ENCODE data around the gene RAB22A.

Gene RAB22A

DNA sequence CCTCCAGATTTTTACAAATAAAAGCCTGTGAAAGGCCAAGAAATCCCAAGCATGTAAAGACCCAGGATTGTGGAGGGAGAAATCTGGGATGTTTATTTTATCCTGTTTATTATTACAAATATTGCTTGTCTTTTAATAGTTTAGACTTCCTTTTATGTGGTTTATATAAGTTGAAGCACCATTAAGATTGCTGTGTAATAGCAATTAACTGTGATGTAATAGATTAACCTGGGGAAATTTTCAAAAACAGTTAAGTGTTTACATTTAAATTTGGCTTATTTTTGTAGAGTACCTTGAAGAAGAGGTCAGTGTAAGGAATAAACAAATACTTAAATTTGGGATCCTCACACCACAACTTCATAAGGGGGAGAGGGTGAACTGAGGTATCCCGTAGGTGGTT, 106.5 kb downstream of the RAB22A start:
- Histone ChIP-seq H3K79me2 (ENCODE audit: low read length) (peaks cover 55% of the 10 kb centered on the region), H3K4me3 (ENCODE audit: low read length) (no peak overlapping the region), H3K27ac (ENCODE audit: low read length) (no peak overlapping the region), H4K20me1 (ENCODE audit: insufficient read depth, low read length) (peaks cover 26% of the 10 kb centered on the region), H3K36me3 (replicated peaks; ENCODE audit: low read depth, low read length) (peaks cover 48% of the 10 kb centered on the region), H3K9ac (ENCODE audit: low read length) (no peak overlapping the region), H3K9me3 (ENCODE audit: insufficient read depth, low read length) (no peaks in the 10 kb centered on the region), H3K27me3 (ENCODE audit: low read depth, low read length) (no peaks in the 10 kb centered on the region), H3K4me2 (ENCODE audit: low read length) (no peak overlapping the region), H2AFZ (ENCODE audit: low read depth, low read length) (no peak overlapping the region), H3K4me1 (ENCODE audit: low read length) (no peaks in the 10 kb centered on the region)
- TF ChIP-seq EZH2phosphoT487 (IDR thresholded peaks at IDR 0.05; ENCODE audit: low read depth): no peak
- TF ChIP-seq, protein P1, sequence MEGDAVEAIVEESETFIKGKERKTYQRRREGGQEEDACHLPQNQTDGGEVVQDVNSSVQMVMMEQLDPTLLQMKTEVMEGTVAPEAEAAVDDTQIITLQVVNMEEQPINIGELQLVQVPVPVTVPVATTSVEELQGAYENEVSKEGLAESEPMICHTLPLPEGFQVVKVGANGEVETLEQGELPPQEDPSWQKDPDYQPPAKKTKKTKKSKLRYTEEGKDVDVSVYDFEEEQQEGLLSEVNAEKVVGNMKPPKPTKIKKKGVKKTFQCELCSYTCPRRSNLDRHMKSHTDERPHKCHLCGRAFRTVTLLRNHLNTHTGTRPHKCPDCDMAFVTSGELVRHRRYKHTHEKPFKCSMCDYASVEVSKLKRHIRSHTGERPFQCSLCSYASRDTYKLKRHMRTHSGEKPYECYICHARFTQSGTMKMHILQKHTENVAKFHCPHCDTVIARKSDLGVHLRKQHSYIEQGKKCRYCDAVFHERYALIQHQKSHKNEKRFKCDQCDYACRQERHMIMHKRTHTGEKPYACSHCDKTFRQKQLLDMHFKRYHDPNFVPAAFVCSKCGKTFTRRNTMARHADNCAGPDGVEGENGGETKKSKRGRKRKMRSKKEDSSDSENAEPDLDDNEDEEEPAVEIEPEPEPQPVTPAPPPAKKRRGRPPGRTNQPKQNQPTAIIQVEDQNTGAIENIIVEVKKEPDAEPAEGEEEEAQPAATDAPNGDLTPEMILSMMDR (IDR thresholded peaks at IDR 0.05; ENCODE audit: low read depth, low read length): no peak

DNA sequence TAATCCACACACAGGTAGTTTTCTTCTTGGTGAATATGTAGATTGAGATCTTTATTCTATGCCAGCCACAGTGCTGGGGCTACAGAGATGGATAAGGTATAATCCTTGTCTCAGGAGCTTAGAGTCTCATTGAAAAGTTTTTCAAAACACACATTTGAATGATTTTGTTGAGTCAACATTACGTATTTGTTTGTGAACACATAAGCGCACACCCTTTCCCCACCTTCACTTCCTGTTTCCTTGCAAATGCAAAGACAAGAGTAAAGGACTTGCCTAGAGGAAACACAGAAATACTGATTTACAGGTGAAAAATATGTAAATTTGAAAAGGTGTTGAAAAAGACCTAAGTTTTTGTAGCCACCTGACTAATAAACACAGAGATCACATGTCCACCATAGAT, 107.3 kb downstream of the RAB22A start:
- H3K4me3 ChIP-seq (ENCODE audit: low read length): no peak overlapping the region
- H3K27me3 ChIP-seq (ENCODE audit: low read depth, low read length): no peaks in the 10 kb centered on the region
- no peaks in the 10 kb centered on the region for H3K4me1 ChIP-seq (ENCODE audit: low read length)
- TF ChIP-seq, protein P1 (IDR thresholded peaks at IDR 0.05; ENCODE audit: low read depth, low read length): no peak
- TF ChIP-seq EZH2phosphoT487 (IDR thresholded peaks at IDR 0.05; ENCODE audit: low read depth): no peak
- H4K20me1 ChIP-seq (ENCODE audit: insufficient read depth, low read length): peaks cover 25% of the 10 kb centered on the region
- no peak overlapping the region for H3K27ac ChIP-seq (ENCODE audit: low read length)
- no peak overlapping the region for H2AFZ ChIP-seq (ENCODE audit: low read depth, low read length)
- peaks cover 52% of the 10 kb centered on the region for H3K36me3 ChIP-seq (replicated peaks; ENCODE audit: low read depth, low read length)
- no peaks in the 10 kb centered on the region for H3K9me3 ChIP-seq (ENCODE audit: insufficient read depth, low read length)
- H3K9ac ChIP-seq (ENCODE audit: low read length): no peak overlapping the region
- H3K4me2 ChIP-seq (ENCODE audit: low read length): no peak overlapping the region
- peaks cover 49% of the 10 kb centered on the region for H3K79me2 ChIP-seq (ENCODE audit: low read length)
